H1 (cell line): Measurements from ENCODE around the gene SLC25A12. TPM values are rescaled to one million over a fixed set of nuclear protein-coding genes. Genes with fewer than 3 reads are reported as not detected.

Source experiments
- ASH2L ChIP-seq: fragments of 200-600, 300-600 bp; sonication (generic); IDR thresholded peaks from one replicate; pipeline ENCODE4 v1.7.1; 2017; ENCODE audit warnings: low read length
- ATF2 ChIP-seq: IDR thresholded peaks from 2 replicates; pipeline ENCODE4 v1.6.1; 2012; ENCODE audit warnings: low read length, inconsistent platforms
- CBX8 ChIP-seq: fragments of 300-800, 300-1000 bp; sonication (generic); IDR thresholded peaks from 2 replicates; pipeline ENCODE4 v1.7.1; 2016; ENCODE audit warnings: low read depth, low read length, borderline replicate concordance
- CTCF ChIP-seq, 3 experiments: IDR thresholded peaks; 1 replicate in 2 of 3; 2 replicates in 1 of 3; pipeline versions ENCODE4 v1.5.1 to v1.6.1; 2011; ENCODE audit warnings: low read length in 3 of 3, mild to moderate bottlenecking in 3 of 3, inconsistent platforms in 2 of 3, low read depth in 1 of 3, moderate library complexity in 1 of 3; ENCODE audit not compliant: insufficient read depth in 1 of 3; ENCODE audit errors: control extremely low read depth in 1 of 3
- EGR1 ChIP-seq: IDR thresholded peaks from 2 replicates; pipeline ENCODE4 v1.6.1; 2011; ENCODE audit warnings: low read depth, low read length, borderline replicate concordance
- JUN ChIP-seq: IDR thresholded peaks from 2 replicates; pipeline ENCODE4 v1.6.1; 2011; ENCODE audit warnings: low read depth, mild to moderate bottlenecking, improper control_type of control experiment, low read length
- JUND ChIP-seq: IDR thresholded peaks from 2 replicates; pipeline ENCODE4 v1.6.1; 2011; ENCODE audit warnings: mild to moderate bottlenecking, improper control_type of control experiment, low read length
- KDM4A ChIP-seq: IDR thresholded peaks from one replicate; pipeline ENCODE4 v1.7.1; 2012; ENCODE audit warnings: low read depth, mild to moderate bottlenecking, moderate library complexity, low read length, inconsistent platforms; ENCODE audit not compliant: severe bottlenecking
- MAX ChIP-seq: IDR thresholded peaks from 2 replicates; pipeline ENCODE4 v1.6.1; 2012; ENCODE audit warnings: inconsistent platforms
- POLR2AphosphoS5 ChIP-seq: IDR thresholded peaks from 2 replicates; pipeline ENCODE4 v1.6.1; 2011; ENCODE audit warnings: low read depth, low read length
- POU5F1 ChIP-seq: IDR thresholded peaks from 2 replicates; pipeline ENCODE4 v1.6.1; 2011; ENCODE audit warnings: low read depth, mild to moderate bottlenecking, low read length, moderate library complexity
- RFX5 ChIP-seq: IDR thresholded peaks from 2 replicates; pipeline ENCODE4 v1.6.1; 2011; ENCODE audit warnings: low read depth, low read length, improper control_type of control experiment, borderline replicate concordance
- SIN3A ChIP-seq, 2 experiments: IDR thresholded peaks in 1 of 2; conservative IDR thresholded peaks in 1 of 2; 2 replicates each; pipeline ENCODE4 v1.6.1; 2011 to 2012; ENCODE audit warnings: low read length in 2 of 2, improper control_type of control experiment in 1 of 2, low read depth in 1 of 2, mild to moderate bottlenecking in 1 of 2
- SP1 ChIP-seq: IDR thresholded peaks from 2 replicates; pipeline ENCODE4 v1.6.1; 2011; ENCODE audit warnings: low read depth, low read length
- TAF1 ChIP-seq: IDR thresholded peaks from 2 replicates; pipeline ENCODE4 v1.6.1; 2011; ENCODE audit warnings: mild to moderate bottlenecking, low read depth, low read length
- TCF12 ChIP-seq: IDR thresholded peaks from 2 replicates; pipeline ENCODE4 v1.6.1; 2011; ENCODE audit warnings: low read depth, mild to moderate bottlenecking, low read length
- ZNF274 ChIP-seq: IDR thresholded peaks from 2 replicates; pipeline ENCODE4 v1.7.0; 2012; ENCODE audit warnings: low read length, borderline replicate concordance; ENCODE audit errors: extremely low read depth
- polyA plus RNA-seq, 7 experiments: library from polyadenylated mRNA; depleted of rRNA in 3 of 7; stranded (reverse) in 5 of 7; unstranded in 2 of 7; fragments of >200 nt in 5 of 7; fragments of 200-250 nt in 2 of 7; gene quantifications; 1 replicate in 5 of 7; 2 replicates in 1 of 7; 4 replicates in 1 of 7; pipeline versions ENCODE4 v1.2.1 to v1.2.3, GENCODE V29; 2011 to 2013; ENCODE audit warnings: missing spikeins in 2 of 7, mixed read lengths in 2 of 7
- total RNA-seq: library from RNA; stranded (reverse); fragmentation: NEBNext Ultra II Directional; extraction: Animal tissue kit (Norgen Biotek cat#: 25700); gene quantifications from 2 replicates; pipeline ENCODE4 v1.2.1, GENCODE V29; 2021

Gene SLC25A12
- total and polyA plus RNA-seq, 2 of the 8 experiments (the other 6 are each of a cell fraction or from before 2014, with no cell fraction given), result 7.7 to 10.2 TPM

DNA sequence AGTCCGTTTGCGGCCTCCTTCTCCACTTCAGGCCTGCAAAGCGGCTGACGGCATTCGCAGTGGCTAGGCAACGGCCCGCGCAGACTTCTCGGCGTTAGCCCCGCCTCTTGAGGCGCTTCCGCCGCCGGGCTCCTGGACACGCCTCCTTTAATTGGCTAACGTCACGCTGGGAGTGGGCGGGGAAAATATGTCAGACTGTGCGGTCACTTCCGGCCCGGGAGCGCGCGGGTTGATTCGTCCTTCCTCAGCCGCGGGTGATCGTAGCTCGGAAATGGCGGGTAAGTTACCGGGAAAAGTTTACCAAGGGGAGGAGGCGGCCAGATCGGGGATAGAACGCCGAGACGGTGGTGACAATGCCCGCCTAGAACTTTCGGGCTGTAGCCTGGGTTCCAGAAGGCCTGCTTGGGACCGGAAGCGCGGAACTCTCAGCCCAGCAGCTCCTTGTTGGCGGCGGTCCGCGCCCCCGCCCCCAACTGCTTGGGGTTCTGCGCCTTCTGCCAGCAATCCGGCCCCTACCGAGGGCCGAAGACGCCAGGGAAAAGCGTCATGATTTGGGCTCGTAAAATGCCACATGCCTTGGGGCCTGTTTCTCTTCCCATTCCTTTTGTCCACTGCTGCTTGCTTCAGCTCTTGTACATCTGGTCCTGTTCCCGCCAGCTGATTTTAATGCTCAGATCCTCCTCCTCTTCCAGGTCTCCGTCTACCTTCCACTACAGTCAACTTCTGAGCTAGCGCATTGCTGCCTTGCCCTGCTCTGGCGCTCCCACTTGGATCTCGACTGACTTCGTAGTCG lies 28.4 kb upstream of the SLC25A12 start, which contains the start of gene HAT1 (continued):
- no peak for TF ChIP-seq RFX5
- TF ChIP-seq ASH2L, result peak; percentile 84
- peak; percentile 78 for TF ChIP-seq TAF1
- TF ChIP-seq ZNF274, result no peak
- TF ChIP-seq SIN3A (conservative IDR thresholded peaks at IDR 0.05 in 1 of 2, IDR thresholded peaks at IDR 0.05 in 1 of 2; ENCODE audit: low read depth in 1 of 2, low read length in 2 of 2), result peak; percentile 84 to 85; a peak in 3 of 4 replicates
- peak; percentile 84 for TF ChIP-seq SP1
- no peak for TF ChIP-seq CBX8
- peak; percentile 86 for TF ChIP-seq POLR2AphosphoS5
- TF ChIP-seq EGR1, result 0 out of 2 replicates have a peak, but pooled peaks have one; percentile 56
- peak; percentile 37; the same call in 1 of the 2 replicates for TF ChIP-seq JUND
- peak; percentile 45 for TF ChIP-seq MAX
- TF ChIP-seq ATF2, result peak; percentile 63; the same call in 1 of the 2 replicates
- no peak for TF ChIP-seq TCF12
- no peak for TF ChIP-seq JUN
- peak; percentile 65 for TF ChIP-seq KDM4A
- TF ChIP-seq CTCF (IDR thresholded peaks at IDR 0.05; ENCODE audit: control extremely low read depth in 1 of 3, insufficient read depth in 1 of 3, low read depth in 1 of 3, low read length in 3 of 3), result peak in 1 of 3 experiments; percentile 2; a peak in 1 of 4 replicates
- no peak for TF ChIP-seq POU5F1
